HT1080 (cell line): ENCODE measurements around the gene NPAS4. TPM values are rescaled to one million over a fixed set of nuclear protein-coding genes. Genes with fewer than 3 reads are reported as not detected.
A peak's percentile ranks its signal among the peaks of the same experiment; 100 is the strongest.
"Not testable (repeated sequence)": the region's sequence is repeated elsewhere in the genome, so short reads cannot be mapped to it uniquely, and the experiment has no call there.

Experiments
- DNase-seq: peaks from one replicate; pipeline ENCODE4 v3.0.0-alpha.2; 2015; ENCODE audit warnings: low read depth
- polyA plus RNA-seq, 2 experiments: library from polyadenylated mRNA; depleted of rRNA; stranded (reverse); fragments of >200 nt; gene quantifications; 2 replicates each; pipeline ENCODE4 v1.2.3, GENCODE V29; 2015
- total RNA-seq: library from RNA; depleted of rRNA; stranded (reverse); fragments of >200 nt; shearing (Covaris generic); gene quantifications from 2 replicates; pipeline ENCODE4 v1.2.3, GENCODE V29; 2014; rRNA removed

Gene NPAS4
- not detected in 2 replicates for total RNA-seq
- polyA plus RNA-seq (2015; cell fraction: cytosol; rRNA removed), result not detected in 2 replicates
- not detected in 2 replicates for polyA plus RNA-seq (2015; cell fraction: nucleus; rRNA removed)

- no peak for DNase-seq
Measured at GRCh38 chr11:66420671-66421476, at the start of gene NPAS4. Gene NPAS4, plus strand, starts transcription at chr11:66421035. Its CDS starts 145 bp downstream, at chr11:66421180.

GRCh38 chr11:66371627-66372415, 49.0 kb upstream of the NPAS4 start, which contains the start of gene SLC29A2:
Gene SLC29A2, minus strand, starts transcription at chr11:66371760. Its CDS starts 169 bp downstream, at chr11:66371591.
- no peak for DNase-seq

- no peak for DNase-seq
Measured at GRCh38 chr11:66373265-66373664, 47.6 kb upstream of the NPAS4 start.

- DNase-seq, result not testable (repeated sequence)
Measured at GRCh38 chr11:66373690-66374287, 47.0 kb upstream of the NPAS4 start.

GRCh38 chr11:66380264-66380663, 40.6 kb upstream of the NPAS4 start:
- DNase-seq, result not testable (repeated sequence)

- not testable (repeated sequence) for DNase-seq
Measured at GRCh38 chr11:66384316-66384715, 36.5 kb upstream of the NPAS4 start.

GRCh38 chr11:66386171-66387069, 34.4 kb upstream of the NPAS4 start:
- DNase-seq, result peak; percentile 73

GRCh38 chr11:66388780-66389386, 32.0 kb upstream of the NPAS4 start:
- peak; percentile 44 for DNase-seq

GRCh38 chr11:66391322-66391721, 29.5 kb upstream of the NPAS4 start:
- DNase-seq, result no peak

GRCh38 chr11:66393954-66394353, 26.9 kb upstream of the NPAS4 start:
- no peak for DNase-seq

- DNase-seq, result no peak
Measured at GRCh38 chr11:66407651-66408050, 13.2 kb upstream of the NPAS4 start.

GRCh38 chr11:66408488-66409214, 12.2 kb upstream of the NPAS4 start:
- DNase-seq, result peak; percentile 74

- no peak for DNase-seq
Measured at GRCh38 chr11:66409226-66409625, 11.6 kb upstream of the NPAS4 start.

- DNase-seq, result no peak
Measured at GRCh38 chr11:66410191-66410590, 10.6 kb upstream of the NPAS4 start.

- DNase-seq, result no peak
Measured at GRCh38 chr11:66411323-66411722, 9.5 kb upstream of the NPAS4 start.

GRCh38 chr11:66412110-66412509, 8.7 kb upstream of the NPAS4 start:
- no peak for DNase-seq

- DNase-seq, result no peak
Measured at GRCh38 chr11:66413167-66413566, 7.7 kb upstream of the NPAS4 start.

- DNase-seq, result no peak
Measured at GRCh38 chr11:66414120-66414934, 6.5 kb upstream of the NPAS4 start.

GRCh38 chr11:66415423-66415822, 5.4 kb upstream of the NPAS4 start:
- DNase-seq, result no peak
